ENCODE data around the gene SF3B1. TPM values are rescaled to one million over a fixed set of nuclear protein-coding genes. Genes with fewer than 3 reads are reported as not detected.

SF3B1 gene
- total RNA-seq, 1 donor from 2014 or later: 211 TPM

DNA sequence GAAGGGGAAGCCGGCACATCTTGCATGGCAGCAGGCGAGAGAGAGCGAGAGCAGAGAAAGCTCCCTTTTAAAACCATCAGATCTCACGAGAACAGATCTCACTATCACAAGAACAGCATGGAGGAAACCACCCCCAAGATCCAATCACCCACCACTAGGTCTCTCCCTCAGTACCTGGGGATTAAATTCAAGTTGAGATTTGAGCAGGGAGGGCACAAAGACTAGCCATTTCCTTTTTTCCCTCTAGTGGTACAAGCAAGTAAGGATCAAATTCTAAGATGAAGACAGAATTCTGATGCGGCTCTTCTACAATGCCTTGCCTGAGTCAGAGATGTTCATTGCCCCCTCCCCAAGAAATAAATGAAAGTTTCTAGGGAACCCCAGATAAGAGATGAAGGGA lies 78.7 kb downstream of the SF3B1 start:
- no peak for DNase-seq (ENCODE audit: low spot score)
- H3K36me3 Mint-ChIP-seq (ENCODE audit: low read depth): no peaks in the 10 kb centered on the region
- peaks cover 3% of the 10 kb centered on the region for H3K9me3 Mint-ChIP-seq (ENCODE audit: low read depth)
- TF ChIP-seq, protein P1, sequence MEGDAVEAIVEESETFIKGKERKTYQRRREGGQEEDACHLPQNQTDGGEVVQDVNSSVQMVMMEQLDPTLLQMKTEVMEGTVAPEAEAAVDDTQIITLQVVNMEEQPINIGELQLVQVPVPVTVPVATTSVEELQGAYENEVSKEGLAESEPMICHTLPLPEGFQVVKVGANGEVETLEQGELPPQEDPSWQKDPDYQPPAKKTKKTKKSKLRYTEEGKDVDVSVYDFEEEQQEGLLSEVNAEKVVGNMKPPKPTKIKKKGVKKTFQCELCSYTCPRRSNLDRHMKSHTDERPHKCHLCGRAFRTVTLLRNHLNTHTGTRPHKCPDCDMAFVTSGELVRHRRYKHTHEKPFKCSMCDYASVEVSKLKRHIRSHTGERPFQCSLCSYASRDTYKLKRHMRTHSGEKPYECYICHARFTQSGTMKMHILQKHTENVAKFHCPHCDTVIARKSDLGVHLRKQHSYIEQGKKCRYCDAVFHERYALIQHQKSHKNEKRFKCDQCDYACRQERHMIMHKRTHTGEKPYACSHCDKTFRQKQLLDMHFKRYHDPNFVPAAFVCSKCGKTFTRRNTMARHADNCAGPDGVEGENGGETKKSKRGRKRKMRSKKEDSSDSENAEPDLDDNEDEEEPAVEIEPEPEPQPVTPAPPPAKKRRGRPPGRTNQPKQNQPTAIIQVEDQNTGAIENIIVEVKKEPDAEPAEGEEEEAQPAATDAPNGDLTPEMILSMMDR (IDR thresholded peaks at IDR 0.05): peak; percentile 74
- no peaks in the 10 kb centered on the region for H3K27me3 Mint-ChIP-seq (ENCODE audit: low read depth)
- no peaks in the 10 kb centered on the region for H3K4me1 Mint-ChIP-seq (ENCODE audit: low read depth)
- H3K4me3 Mint-ChIP-seq (ENCODE audit: unreplicated experiment): no peak overlapping the region
- H3K27ac Mint-ChIP-seq (ENCODE audit: unreplicated experiment): no peak overlapping the region

DNA sequence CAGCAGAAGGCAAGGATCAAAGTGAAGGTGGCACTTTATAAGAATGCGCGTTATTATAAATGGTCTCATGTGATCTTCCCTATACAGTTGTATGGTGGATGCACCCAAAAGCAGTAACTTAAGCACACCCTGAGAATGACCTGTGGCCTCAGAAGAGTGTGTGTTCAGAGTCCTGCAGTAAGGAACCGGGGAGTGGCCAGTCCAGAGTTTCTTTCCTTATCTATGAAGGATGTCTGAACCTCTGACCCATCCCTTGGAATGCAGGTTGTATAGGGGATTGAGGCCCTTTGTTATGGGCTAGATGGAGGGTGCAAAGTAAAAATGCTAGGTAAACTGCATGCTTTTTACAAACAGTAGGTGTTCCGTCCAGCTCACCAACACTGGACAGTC lies 80.7 kb downstream of the SF3B1 start:
- no peaks in the 10 kb centered on the region for H3K4me1 Mint-ChIP-seq (ENCODE audit: low read depth)
- H3K27ac Mint-ChIP-seq (ENCODE audit: unreplicated experiment): no peak overlapping the region
- no peaks in the 10 kb centered on the region for H3K27me3 Mint-ChIP-seq (ENCODE audit: low read depth)
- no peak overlapping the region for H3K4me3 Mint-ChIP-seq (ENCODE audit: unreplicated experiment)
- H3K36me3 Mint-ChIP-seq (ENCODE audit: low read depth): no peaks in the 10 kb centered on the region
- no peak for DNase-seq (ENCODE audit: low spot score)
- TF ChIP-seq, protein P1 (IDR thresholded peaks at IDR 0.05): no peak
- peaks cover 2% of the 10 kb centered on the region for H3K9me3 Mint-ChIP-seq (ENCODE audit: low read depth)

DNA sequence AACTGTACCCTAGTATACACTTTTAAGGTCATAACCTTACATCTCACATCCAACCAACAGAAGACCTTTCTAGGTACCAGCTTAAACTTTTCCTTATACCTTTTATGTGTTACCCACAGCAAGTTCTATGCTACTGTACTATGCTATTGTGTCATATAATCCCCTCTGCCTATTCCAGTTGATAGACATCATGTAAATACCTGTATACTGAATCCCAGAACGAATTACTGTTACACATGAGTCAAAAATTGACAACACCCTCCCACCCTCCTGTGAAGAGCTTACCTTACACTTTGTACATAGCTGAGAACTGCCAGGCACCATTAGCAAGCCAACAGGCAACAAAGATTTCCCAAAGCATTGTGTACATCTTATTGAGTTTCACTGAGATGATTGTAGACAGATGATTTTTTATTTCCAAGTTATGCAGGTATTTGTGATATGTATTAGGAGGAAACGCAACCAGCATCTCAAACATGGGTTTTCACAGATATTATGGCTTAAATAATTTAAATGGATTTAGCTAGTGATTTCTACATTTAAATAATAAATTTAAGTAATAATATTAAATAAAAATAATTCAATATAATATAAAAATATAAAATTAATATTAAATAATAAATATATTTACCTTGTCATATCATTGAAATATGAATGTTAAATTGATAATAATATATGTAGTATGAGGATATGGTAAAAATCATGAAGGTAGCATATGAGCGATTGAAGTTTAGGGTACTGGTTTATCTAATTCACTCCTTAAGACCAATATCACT lies 81.2 kb downstream of the SF3B1 start:
- Mint-ChIP-seq H3K27ac (ENCODE audit: unreplicated experiment) (no peak overlapping the region), H3K4me1 (ENCODE audit: low read depth) (no peaks in the 10 kb centered on the region), H3K9me3 (ENCODE audit: low read depth) (peaks cover 2% of the 10 kb centered on the region), H3K27me3 (ENCODE audit: low read depth) (no peaks in the 10 kb centered on the region), H3K36me3 (ENCODE audit: low read depth) (no peaks in the 10 kb centered on the region), H3K4me3 (ENCODE audit: unreplicated experiment) (no peak overlapping the region)
- DNase-seq (ENCODE audit: low spot score): no peak
- TF ChIP-seq, protein P1 (IDR thresholded peaks at IDR 0.05): no peak

DNA sequence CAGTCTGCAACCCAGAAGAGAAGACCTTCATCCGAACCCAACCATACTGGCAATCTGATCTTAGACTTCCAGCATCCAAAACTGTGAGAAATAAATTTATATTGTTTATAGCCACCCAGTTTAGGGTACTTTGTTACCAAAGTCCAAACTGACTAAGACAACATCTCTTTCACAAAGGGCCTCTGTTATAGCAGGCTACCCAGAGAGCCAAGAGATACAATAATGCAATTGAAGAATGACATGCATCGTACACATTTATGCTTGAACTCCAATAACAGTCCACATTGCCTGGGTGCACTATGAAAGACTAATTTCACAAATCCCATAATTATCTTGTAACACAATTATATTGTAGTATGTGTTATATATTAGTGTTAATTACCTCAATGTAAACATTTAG lies 85.1 kb downstream of the SF3B1 start:
- Mint-ChIP-seq H3K4me3 (ENCODE audit: unreplicated experiment) (no peak overlapping the region), H3K4me1 (ENCODE audit: low read depth) (no peaks in the 10 kb centered on the region), H3K36me3 (ENCODE audit: low read depth) (no peaks in the 10 kb centered on the region), H3K27me3 (ENCODE audit: low read depth) (no peaks in the 10 kb centered on the region), H3K27ac (ENCODE audit: unreplicated experiment) (no peak overlapping the region), H3K9me3 (ENCODE audit: low read depth) (peaks cover 2% of the 10 kb centered on the region)
- no peak for DNase-seq (ENCODE audit: low spot score)
- TF ChIP-seq, protein P1 (IDR thresholded peaks at IDR 0.05): no peak

DNA sequence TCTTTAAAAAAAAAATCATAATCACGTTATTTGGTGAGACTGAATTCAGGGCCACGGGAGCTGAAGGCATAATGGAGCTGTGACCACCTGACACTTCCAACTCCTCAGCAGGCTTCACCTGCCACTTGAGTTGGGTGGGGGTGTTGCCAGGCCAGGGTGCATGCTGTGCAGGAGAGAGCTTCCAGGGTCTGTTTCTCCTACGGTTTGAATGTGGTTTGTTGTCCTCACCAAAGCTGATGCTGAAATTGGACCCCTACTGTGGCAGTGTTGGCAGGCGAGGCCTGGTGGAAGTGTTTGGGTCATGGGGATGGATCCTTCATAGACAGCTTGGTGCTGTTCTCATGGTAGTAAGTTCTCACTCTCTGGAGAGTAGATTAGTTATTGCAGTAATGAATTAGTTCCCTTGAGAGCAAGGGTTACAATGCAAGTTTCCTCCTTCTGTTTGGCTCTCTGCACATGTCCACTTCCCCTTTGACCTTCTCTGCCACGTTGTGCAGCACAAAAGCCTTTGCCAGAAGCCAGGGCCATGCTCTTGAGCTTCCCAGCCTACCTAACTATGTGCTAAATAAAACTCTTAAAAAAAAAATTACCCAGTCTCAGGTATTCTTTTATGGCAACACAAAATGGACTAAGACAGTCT lies 86.0 kb downstream of the SF3B1 start:
- DNase-seq (ENCODE audit: low spot score): no peak
- H3K9me3 Mint-ChIP-seq (ENCODE audit: low read depth): peaks cover 2% of the 10 kb centered on the region
- H3K4me3 Mint-ChIP-seq (ENCODE audit: unreplicated experiment): no peak overlapping the region
- no peaks in the 10 kb centered on the region for H3K36me3 Mint-ChIP-seq (ENCODE audit: low read depth)
- no peak overlapping the region for H3K27ac Mint-ChIP-seq (ENCODE audit: unreplicated experiment)
- no peaks in the 10 kb centered on the region for H3K4me1 Mint-ChIP-seq (ENCODE audit: low read depth)
- TF ChIP-seq, protein P1 (IDR thresholded peaks at IDR 0.05): no peak
- H3K27me3 Mint-ChIP-seq (ENCODE audit: low read depth): no peaks in the 10 kb centered on the region
